HK-2 (cell line): ENCODE data around the gene TMEM174.

ENCODE experiments used
- DNase-seq: peaks from one replicate; pipeline ENCODE4 v3.0.0-alpha.2; 2018; ENCODE audit not compliant: unreplicated experiment

Gene TMEM174, protein sequence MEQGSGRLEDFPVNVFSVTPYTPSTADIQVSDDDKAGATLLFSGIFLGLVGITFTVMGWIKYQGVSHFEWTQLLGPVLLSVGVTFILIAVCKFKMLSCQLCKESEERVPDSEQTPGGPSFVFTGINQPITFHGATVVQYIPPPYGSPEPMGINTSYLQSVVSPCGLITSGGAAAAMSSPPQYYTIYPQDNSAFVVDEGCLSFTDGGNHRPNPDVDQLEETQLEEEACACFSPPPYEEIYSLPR

GRCh38 chr5:73172951-73173350, at the start of gene TMEM174:
TSS of gene TMEM174 (plus strand) at chr5:73173193. CDS start at chr5:73173244, 51 bp downstream.
- DNase-seq = no peak

- no peak for DNase-seq
These were observed 47.7 kb upstream of the TMEM174 start for GRCh38 chr5:73125289-73125688.

DNA sequence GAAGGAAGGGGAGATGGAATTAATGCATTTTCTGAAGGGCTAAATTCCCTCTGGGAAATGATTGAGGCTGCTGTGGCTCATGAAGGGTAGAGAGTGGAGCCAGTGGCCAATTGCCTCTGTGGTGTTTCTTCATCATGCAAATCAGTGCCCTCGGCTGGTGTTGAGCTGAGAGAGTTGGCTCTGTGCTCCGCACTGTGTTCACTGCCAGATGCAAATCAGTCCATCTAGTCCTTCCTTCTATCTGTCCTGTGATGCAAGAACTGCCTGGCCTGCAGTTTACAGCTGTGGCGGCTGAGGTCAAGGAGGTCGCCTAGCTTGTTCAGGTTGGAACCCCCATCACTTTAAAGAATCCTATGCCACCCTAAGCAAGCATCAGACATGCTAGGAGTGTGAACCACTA, 46.6 kb upstream of the TMEM174 start:
- DNase-seq = no peak

DNA sequence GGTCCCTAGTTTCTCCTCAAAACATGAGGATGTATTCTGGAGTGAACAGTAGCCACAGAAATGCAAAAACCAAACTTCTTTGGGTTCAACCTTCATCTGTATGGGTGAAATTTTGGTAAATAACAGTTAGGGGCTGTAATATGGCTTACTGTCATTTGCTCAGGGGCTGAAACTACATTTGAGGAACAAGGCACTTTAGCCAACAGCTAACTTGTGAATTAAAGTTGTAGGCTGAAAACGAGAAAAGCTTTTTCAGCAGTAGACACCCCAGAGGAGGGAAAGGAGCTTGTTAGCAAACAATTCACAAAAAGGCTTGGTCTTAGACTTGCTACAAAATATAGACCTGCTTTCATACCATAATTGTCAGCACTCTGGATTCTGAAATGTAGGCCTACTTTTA, 46.0 kb upstream of the TMEM174 start:
- no peak for DNase-seq

- no peak for DNase-seq
These were observed 43.9 kb upstream of the TMEM174 start for GRCh38 chr5:73129143-73129542.

DNA sequence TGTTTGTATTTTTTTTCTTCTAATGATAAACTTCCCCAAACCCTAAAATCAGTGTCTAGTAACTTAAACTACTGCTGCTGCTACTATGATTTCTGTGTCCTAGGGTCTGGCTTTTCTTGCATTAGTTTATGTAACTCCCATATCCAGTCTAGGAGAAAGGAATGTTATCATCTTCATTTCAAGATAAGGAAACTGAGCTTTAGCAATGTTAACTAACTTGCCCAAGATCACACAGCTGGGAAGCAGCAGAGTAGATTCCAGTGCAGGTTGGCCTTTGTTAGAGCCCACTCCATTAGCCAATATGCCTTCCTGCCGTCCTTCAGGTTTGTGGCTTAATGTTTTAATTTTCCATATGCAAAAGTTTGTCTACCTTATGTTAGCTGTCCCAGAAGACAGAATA, 42.2 kb upstream of the TMEM174 start:
- DNase-seq = no peak

DNA sequence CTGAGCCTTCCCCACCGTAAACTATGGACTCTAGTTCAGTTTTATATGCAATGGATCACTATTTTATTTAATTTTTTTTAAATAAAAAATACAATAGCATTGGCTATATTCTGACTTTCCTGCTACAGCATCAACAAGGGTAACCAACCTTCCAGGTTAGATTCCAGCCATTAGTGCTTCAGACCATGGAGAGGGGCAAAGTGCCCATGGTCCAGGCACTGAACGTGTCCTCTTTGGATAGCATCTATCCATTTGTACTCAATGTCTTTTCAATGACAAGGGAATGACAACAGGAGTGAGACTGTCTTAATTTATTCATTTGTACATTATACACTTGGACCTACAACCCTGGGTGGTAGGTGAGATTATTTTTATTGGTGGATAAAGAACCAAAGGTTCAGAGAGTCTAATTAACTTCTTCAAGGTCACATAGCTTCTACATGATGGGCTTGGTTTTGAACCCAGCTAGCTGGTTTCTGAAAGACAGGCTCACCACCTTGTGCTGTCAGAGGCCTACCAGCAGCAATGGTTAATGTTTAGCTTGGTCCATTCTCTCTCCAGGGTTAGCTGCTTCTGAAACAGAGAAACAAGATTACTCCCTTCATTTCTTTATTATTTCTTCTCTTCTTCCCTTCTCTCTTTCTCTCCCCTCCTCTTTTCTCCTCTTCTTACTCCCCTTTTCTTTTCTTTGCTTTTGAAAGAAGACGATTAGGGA, 41.1 kb upstream of the TMEM174 start:
- DNase-seq = no peak

GRCh38 chr5:73132759-73133158, 40.2 kb upstream of the TMEM174 start:
- DNase-seq = no peak

DNA sequence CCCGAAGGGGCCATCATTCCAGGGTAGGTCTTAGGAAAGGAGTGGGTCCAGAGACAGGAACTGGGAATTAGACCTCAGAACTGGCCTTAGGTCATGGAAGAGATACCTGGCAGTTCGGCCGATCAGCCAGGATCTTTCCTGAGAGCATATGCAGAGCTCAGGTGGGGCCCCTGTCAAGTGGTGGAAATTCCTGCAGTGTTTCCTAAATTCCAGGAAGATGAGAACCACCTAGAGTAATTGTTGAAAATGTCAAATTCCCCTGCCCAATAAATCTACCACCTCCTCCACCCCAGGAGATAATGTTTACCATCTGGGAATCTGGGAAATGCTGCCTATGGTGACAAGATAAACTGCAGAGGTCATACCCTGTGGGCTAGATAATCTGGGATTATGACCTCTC, 38.0 kb upstream of the TMEM174 start:
- DNase-seq = no peak

- DNase-seq = no peak
These were observed 37.5 kb upstream of the TMEM174 start for GRCh38 chr5:73135429-73136054.

DNA sequence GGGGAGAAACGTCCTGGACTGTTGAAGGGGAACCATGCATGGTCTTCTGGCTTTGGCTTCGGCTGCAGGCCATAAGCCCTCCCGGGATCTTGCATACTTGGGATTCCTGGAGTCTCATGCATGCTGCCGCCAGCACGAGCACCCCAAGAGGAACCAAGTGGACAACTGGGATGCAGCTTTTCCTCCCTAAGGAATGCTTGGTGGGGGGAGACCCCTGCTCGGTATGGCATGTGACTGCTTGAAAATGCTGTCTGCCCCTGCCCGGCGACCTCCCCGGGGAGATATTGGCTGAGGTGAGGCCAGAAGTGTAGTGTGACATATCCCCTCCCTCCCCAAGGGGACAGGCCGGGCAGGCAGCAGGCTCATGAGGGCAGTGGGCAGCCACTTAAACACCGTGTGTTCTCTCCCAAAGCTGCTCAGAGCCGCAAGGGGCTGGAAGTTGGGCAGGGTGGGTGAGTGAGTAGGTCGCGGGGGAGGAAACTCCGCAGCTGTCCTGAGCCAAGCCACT, 36.9 kb upstream of the TMEM174 start:
- no peak for DNase-seq

DNA sequence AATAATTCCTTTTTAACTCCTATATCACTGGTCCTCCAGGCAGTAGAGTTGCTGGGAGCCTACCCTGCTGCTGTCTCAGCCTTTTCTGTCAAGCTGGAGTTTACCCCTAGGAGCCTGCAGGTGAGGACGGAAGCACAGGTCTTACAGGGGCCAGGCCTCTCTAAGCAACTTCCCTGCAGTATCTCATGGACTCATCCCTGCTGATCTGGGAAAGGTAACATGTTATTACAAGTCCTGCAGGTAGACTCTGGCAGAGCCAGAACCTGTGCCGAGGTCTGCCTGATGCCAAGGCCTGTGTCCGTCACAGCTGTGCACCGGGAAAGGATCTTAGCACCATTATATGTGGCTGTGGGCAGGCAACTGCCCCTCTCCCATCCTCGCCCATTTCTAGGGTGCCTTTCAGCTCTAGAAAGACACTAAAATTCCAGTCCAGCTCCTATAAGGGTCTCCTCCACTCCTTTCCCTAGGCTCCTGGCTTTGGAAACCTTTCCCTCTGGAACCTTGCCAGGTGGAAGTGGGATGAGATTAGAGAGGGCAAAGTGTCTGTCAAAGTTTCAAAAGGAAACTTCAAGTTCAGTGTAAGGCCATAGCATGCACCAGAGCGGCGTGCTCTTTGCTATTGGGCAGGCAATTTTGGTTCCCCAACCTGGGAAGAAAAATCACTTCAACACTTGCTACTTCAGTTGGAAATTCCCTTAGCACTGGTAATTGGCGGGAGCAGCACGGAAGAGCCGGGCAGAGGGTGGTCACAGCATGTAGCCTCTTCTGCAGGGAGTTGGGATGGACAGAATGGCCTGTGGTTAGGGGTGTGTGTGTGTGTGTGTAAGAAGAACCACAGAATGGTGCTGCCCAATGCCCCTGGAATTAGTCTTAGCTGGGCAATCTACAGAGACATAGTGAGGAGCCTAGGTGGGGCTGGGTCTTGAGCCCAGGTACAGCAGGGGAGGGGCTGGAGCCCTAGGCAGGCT, 35.1 kb upstream of the TMEM174 start:
- no peak for DNase-seq

- no peak for DNase-seq
These were observed 33.5 kb upstream of the TMEM174 start for GRCh38 chr5:73139485-73139884.

DNA sequence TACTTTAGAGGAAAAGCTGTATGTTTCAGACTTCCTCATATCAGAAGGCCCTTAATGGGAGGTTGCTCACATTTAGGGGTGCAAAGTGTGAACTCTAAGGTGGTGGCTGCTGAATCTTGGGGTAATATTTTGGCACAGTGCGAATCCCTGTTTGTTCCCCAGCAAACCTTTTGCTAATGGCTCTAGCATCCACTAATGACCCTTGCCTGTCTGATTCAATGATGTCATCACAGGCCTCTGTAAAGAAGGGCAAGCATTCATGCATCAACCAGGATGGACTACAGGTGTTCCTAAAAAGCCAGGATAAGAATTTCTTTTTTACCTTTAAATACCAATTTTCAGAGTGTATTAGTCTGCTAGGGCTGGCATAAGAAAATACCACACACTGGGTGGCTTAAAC, 32.2 kb upstream of the TMEM174 start:
- DNase-seq = no peak

DNA sequence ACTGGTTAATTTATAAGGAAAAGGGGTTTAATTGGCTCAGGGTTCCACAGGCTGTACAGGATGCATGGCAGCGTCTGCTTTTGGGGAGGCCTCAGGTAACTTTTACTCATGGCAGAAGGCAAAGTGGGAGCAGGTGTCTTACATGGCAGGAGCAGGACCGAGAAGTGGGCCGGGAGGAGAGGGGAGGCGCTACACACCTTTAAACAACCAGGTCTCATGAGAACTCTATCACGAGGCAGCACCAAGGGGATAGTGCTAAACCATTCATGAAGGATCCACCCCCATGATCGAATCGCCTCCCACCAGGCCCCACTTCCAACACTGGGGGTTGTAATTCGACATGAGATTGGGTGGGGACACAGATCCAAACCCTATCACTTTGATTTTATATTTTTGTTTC, 31.0 kb upstream of the TMEM174 start:
- no peak for DNase-seq

DNA sequence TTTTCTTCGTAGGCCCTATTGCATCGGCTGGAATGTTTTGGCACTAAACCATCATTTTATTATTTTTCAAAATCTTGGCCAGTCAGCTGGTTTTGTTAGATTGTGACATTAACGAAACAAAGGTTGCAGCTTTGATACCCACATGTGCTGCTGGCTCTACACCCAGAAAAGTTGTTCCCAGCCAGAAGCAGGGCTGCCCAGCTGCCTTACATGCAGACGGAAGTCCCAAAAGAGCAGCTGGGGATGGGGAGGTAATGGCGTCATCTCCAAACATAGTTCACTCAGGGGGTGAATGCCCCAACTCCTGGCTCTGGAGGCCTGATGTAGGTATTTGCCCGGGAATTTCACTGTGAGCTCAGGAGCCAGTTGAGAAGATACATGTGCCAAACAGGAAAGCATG, 29.3 kb upstream of the TMEM174 start:
- no peak for DNase-seq

DNA sequence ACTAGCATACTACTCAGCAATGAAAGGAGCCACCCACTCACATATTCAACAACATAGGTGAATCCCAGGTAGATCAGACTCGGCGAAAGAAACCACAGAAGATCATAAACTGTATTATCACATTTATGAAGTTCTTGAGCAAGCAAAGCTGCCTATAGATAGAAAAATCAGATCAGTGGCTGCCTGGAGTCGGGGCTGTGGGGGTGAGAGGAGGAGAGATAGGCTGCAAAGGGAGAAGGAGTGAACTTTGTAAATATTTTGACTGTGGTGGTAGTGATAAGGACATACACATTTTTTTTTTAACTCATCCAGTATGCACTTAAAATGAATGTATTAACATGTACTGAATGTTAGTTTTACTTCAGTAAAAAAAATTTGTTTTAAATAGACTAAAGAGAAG, 23.5 kb upstream of the TMEM174 start:
- DNase-seq = no peak

DNA sequence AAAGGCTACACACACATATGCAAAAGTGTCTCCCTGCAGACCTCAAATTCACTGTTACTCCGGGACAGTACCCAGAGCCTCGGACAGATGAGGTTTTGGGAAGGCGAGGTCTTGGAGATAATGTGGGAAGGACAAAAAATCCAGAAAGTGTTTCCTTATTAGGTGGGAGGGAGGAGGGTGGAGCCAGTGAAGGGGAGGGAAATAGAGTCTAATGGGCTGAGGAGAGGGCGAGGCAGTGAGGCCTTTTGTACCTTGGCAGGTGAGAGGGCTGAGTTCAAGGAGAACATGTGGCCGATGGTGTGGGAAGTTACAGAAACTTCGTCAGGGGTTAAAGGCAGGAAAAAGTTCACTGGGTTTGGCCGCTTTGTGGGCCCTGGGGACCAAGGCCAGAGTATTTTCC, 22.1 kb upstream of the TMEM174 start:
- no peak for DNase-seq

DNA sequence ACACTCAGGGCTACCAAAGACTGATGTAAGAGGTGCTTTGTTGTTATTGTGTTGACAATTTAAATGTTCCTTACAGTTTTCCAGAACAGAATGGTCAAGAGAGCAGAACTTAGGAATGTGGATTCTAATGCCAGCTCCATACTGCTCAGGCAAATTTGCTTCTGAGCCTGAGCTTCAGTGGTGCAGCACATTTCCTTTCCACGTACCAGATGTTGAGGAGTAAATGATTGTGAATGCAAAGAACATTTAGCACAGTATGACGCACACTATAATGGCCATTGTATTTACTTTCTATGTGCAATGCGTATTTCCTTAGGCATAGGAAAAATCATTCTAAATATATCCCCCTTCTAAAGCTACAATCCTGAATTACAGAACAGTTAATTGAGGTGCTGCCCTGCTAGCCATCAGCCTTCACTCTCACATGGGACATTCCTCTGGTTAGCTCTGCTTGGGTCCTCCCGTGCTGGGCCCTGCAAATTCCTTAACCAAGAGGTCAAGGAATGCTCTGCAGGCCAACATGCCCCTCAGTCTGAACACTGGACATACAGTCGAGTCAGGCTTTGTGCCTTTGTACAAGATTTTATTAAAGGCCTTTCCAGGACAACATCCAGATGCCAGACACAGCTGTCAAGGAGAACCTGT, 21.1 kb upstream of the TMEM174 start:
- no peak for DNase-seq

- no peak for DNase-seq
These were observed 20.3 kb upstream of the TMEM174 start for GRCh38 chr5:73152411-73153388.
